Testis (tissue), 2 donors: Measurements from ENCODE around the gene KHK.

Experiments used
- CTCF ChIP-seq, 3 experiments: fragments of 450-650 bp in 2 of 3; fragments of 200-600 bp in 1 of 3; sonication (generic) in 1 of 3; IDR thresholded peaks; one replicate each; pipeline ENCODE4 v1.5.1; 2016 to 2019; ENCODE audit warnings: antibody characterized with exemption in 3 of 3, mild to moderate bottlenecking in 2 of 3, moderate library complexity in 1 of 3
- POLR2A ChIP-seq: fragments of 450-650 bp; IDR thresholded peaks from one replicate; pipeline ENCODE4 v1.6.1; 2017; ENCODE audit warnings: antibody characterized with exemption, mild to moderate bottlenecking, moderate library complexity

- TF ChIP-seq POLR2A (no peak), CTCF (IDR thresholded peaks at IDR 0.05) (no peak)
Observed at GRCh38 chr2:27038631-27039339, 47.8 kb upstream of the KHK start.
